CD4-positive, alpha-beta memory T cell (primary cell): Measurements from ENCODE around the gene HNRNPC. TPM values are rescaled to one million over a fixed set of nuclear protein-coding genes. Genes with fewer than 3 reads are reported as not detected.
A peak's percentile ranks its signal among the peaks of the same experiment; 100 is the strongest.
"Not testable (repeated sequence)": the region's sequence is repeated elsewhere in the genome, so short reads cannot be mapped to it uniquely, and the experiment has no call there.

Experiments
- CTCF ChIA-PET: fragments of 350-600 bp; sonication (Branson Sonifier 250); formaldehyde crosslinking; loops from one replicate; lab custom pipeline; 2021; ENCODE audit warnings: inconsistent platforms; ENCODE audit not compliant: partially characterized antibody; lab: Charles Lee
- POLR2A ChIA-PET: fragments of 350-600 bp; sonication (Branson Sonifier 250); formaldehyde crosslinking; loops from one replicate; lab custom pipeline; 2021; ENCODE audit not compliant: partially characterized antibody; lab: Charles Lee
- DNase-seq, 5 donors: peaks; one replicate each; pipeline versions ENCODE4 v3.0.0 to v3.0.0-alpha.2; 2020 to 2022; ENCODE audit warnings: mixed read lengths in 1 of 5
- H3K27ac ChIP-seq: one replicate; pipeline ENCODE4 v1.7.0; 2013; ENCODE audit warnings: low read depth, low read length
- H3K27me3 ChIP-seq: 2 replicates; pipeline ENCODE4 v1.7.0; 2013; ENCODE audit warnings: mild to moderate bottlenecking, low read length, moderate library complexity; ENCODE audit not compliant: insufficient read depth
- H3K36me3 ChIP-seq: 2 replicates; pipeline ENCODE4 v1.7.0; 2013; ENCODE audit warnings: mild to moderate bottlenecking, low read length, moderate library complexity; ENCODE audit not compliant: insufficient read depth
- H3K4me1 ChIP-seq: 2 replicates; pipeline ENCODE4 v1.7.0; 2013; ENCODE audit warnings: mild to moderate bottlenecking, low read length, moderate library complexity; ENCODE audit not compliant: insufficient read depth
- H3K4me3 ChIP-seq, 2 donors: one replicate each; pipeline ENCODE4 v1.7.0; 2013; ENCODE audit warnings: low read length in 2 of 2, mild to moderate bottlenecking in 1 of 2
- H3K9me3 ChIP-seq, 2 donors: one replicate each; pipeline ENCODE4 v1.7.0; 2013; ENCODE audit warnings: low read length in 2 of 2, control low read depth in 1 of 2; ENCODE audit not compliant: control insufficient read depth in 1 of 2
- H3K27ac Mint-ChIP-seq, 7 donors: one replicate each; pipeline ENCODE4 v1.8.0; 2020 to 2021; ENCODE audit warnings: mixed read lengths in 7 of 7, mild to moderate bottlenecking in 6 of 7, inconsistent platforms in 3 of 7, moderate library complexity in 3 of 7
- H3K27me3 Mint-ChIP-seq, 2 donors: one replicate each; pipeline ENCODE4 v1.8.0; 2020 to 2021; ENCODE audit warnings: mixed read lengths in 2 of 2
- H3K36me3 Mint-ChIP-seq, 2 donors: one replicate each; pipeline ENCODE4 v1.8.0; 2020 to 2021; ENCODE audit warnings: mixed read lengths in 2 of 2, inconsistent platforms in 1 of 2, mild to moderate bottlenecking in 1 of 2
- H3K4me1 Mint-ChIP-seq, 4 donors: one replicate each; pipeline ENCODE4 v1.8.0; 2020 to 2021; ENCODE audit warnings: mixed read lengths in 4 of 4, mild to moderate bottlenecking in 1 of 4
- H3K4me3 Mint-ChIP-seq, 8 donors: one replicate each; pipeline ENCODE4 v1.8.0; 2020 to 2021; ENCODE audit warnings: mixed read lengths in 8 of 8, mild to moderate bottlenecking in 7 of 8, moderate library complexity in 6 of 8, inconsistent platforms in 3 of 8
- H3K9me3 Mint-ChIP-seq, 8 donors: one replicate each; pipeline ENCODE4 v1.8.0; 2020 to 2021; ENCODE audit warnings: mixed read lengths in 8 of 8, mild to moderate bottlenecking in 5 of 8, inconsistent platforms in 3 of 8, moderate library complexity in 1 of 8
- intact Hi-C: fragments of 100-400 bp; cut with micrococcal nuclease; formaldehyde crosslinking; loops from one replicate; pipeline ENCODE4 v1.15.1; 2023
- polyA plus RNA-seq, 2 donors: library from polyadenylated mRNA; unstranded; fragments of 300-500 nt; fragmentation: Illumina TruSeq; gene quantifications; one replicate each; pipeline ENCODE4 v1.2.3, GENCODE V29; 2021
- total RNA-seq, 2 experiments: library from RNA; stranded (reverse); gene quantifications; one replicate each; pipeline ENCODE4 v1.2.3, GENCODE V29; 2021

The HNRNPC gene
- total and polyA plus RNA-seq, 4 experiments from 2014 or later, result 538 to 1,178 (median 622) TPM

GRCh38 chr14:21278632-21279031, 9.4 kb upstream of the HNRNPC start:
- no peak overlapping the region for H3K4me3 Mint-ChIP-seq
- H3K4me1 Mint-ChIP-seq, result peaks cover 3 to 5% (median 4%) of the 10 kb centered on the region in 4 donors
- Histone ChIP-seq H3K36me3 (no peaks in the 10 kb centered on the region), H3K4me1 (no peaks in the 10 kb centered on the region), H3K9me3 (no peaks in the 10 kb centered on the region), H3K27ac (no peak overlapping the region), H3K4me3 (no peak overlapping the region), H3K27me3 (no peaks in the 10 kb centered on the region)
- ChIA-PET CTCF (interaction anchor here (0.7 kb wide), 1 partner anchor 231 kb away, joined by 3 read pairs; no protein-coding TSS in a partner anchor), POLR2A (no interaction called here)
- DNase-seq, result no peak
- H3K27ac Mint-ChIP-seq, result no peak overlapping the region
- no peaks in the 10 kb centered on the region for H3K27me3 Mint-ChIP-seq
- intact Hi-C loops, result no loop called here
- H3K9me3 Mint-ChIP-seq, result no peaks in the 10 kb centered on the region
- no peaks in the 10 kb centered on the region for H3K36me3 Mint-ChIP-seq

DNA sequence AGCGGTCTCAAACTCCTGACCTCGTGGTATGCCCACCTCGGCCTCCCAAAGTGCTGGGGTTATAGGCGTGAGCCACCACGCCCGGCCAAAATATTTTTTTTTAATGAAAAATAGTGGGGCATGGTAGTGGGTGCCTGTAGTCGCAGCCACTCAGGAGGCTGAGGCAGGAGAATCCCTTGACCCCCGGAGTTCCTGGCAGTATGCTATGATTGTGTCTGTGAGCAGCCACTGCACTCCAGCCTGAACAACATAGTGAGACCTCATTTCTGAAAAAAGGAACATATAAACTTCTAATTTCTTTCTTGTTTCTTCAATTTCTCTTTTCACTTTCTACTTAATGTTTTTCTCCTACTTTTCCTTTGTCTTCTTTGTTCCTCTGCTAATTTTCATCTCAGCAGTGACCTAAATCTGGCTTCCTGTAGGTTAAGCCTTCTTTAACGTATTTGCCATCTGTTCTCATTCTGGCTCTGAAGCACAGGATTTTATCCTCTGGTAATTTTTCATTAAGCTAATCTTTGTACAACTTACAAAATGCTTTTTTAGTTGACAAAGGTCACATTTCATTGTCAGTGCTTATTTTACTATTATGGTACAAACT, 6.1 kb upstream of the HNRNPC start:
- POLR2A ChIA-PET, result interaction anchor here (0.6 to 1.5 kb wide), 3 partner anchors 10 to 25 kb away, joined by 3 to 6 read pairs (median 3); no protein-coding TSS in a partner anchor
- CTCF ChIA-PET, result interaction anchor here (0.6 to 1.8 kb wide), 4 partner anchors 11 to 254 kb away, joined by 3 to 5 read pairs (median 3); no protein-coding TSS in a partner anchor
- DNase-seq, result no peak
- no peak overlapping the region for H3K27ac ChIP-seq
- Mint-ChIP-seq H3K9me3 (no peaks in the 10 kb centered on the region), H3K27ac (peak overlapping the region; percentile 5 to 88 (median 61)), H3K27me3 (no peaks in the 10 kb centered on the region), H3K36me3 (no peaks in the 10 kb centered on the region), H3K4me1 (peaks cover 3 to 5% (median 4%) of the 10 kb centered on the region in 4 donors), H3K4me3 (peak overlapping the region in 5 of 8 donors; percentile 23 to 71 (median 39))
- H3K4me1 ChIP-seq, result peaks cover 2% of the 10 kb centered on the region
- no peaks in the 10 kb centered on the region for H3K27me3 ChIP-seq
- H3K4me3 ChIP-seq, result no peak overlapping the region
- no peaks in the 10 kb centered on the region for H3K36me3 ChIP-seq
- intact Hi-C loops, result no loop called here
- H3K9me3 ChIP-seq, result no peaks in the 10 kb centered on the region

DNA sequence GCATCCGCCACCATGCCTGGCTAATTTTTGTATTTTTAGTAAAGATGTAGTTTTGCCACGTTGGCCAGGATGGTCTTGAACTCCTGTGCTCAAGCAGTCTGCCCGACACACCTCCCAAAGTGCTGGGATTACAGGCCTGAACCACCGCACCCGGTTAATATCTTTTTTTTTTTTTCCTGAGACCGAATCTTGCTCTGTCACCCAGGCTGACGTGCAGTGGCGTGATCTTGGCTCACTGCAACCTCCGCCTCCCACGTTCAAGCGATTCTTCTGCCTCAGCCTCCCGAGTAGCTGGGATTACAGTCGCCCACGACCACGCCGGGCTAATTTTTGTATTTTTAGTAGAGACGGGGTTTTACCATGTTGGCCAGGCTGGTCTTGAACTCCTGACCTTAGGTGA, 3.4 kb upstream of the HNRNPC start:
- CTCF ChIA-PET, POLR2A ChIA-PET, H3K27ac ChIP-seq, H3K36me3 ChIP-seq, H3K9me3 ChIP-seq, H3K9me3 Mint-ChIP-seq, intact Hi-C loops, H3K27me3 Mint-ChIP-seq, H3K27ac Mint-ChIP-seq, H3K4me3 ChIP-seq, H3K27me3 ChIP-seq, H3K4me3 Mint-ChIP-seq, DNase-seq: not testable (repeated sequence)
- Mint-ChIP-seq H3K4me1 (peaks cover 8 to 25% (median 15%) of the 10 kb centered on the region in 4 donors), H3K36me3 (peaks cover 8 to 21% of the 10 kb centered on the region in 2 donors)
- H3K4me1 ChIP-seq, result peaks cover 15% of the 10 kb centered on the region

GRCh38 chr14:21268617-21269251, 508 bp downstream of the HNRNPC start:
- H3K4me1 ChIP-seq, result peaks cover 55% of the 10 kb centered on the region
- H3K36me3 ChIP-seq, result peaks cover 13% of the 10 kb centered on the region
- no peaks in the 10 kb centered on the region for H3K27me3 ChIP-seq
- peak overlapping the region; percentile 98 for H3K27ac ChIP-seq
- POLR2A ChIA-PET, result interaction anchor here (0.9 to 7.8 kb wide), 8 partner anchors 9 to 209 kb away, joined by 3 to 85 read pairs (median 6); partner anchors contain the start of gene SUPT16H
- Mint-ChIP-seq H3K27ac (peak overlapping the region; percentile 96 to 100 (median 100)), H3K4me1 (peaks cover 32 to 56% (median 42%) of the 10 kb centered on the region in 4 donors), H3K36me3 (peaks cover 27 to 56% of the 10 kb centered on the region in 2 donors), H3K9me3 (peaks cover 0 to 7% (median 0%) of the 10 kb centered on the region in 8 donors), H3K4me3 (peak overlapping the region; percentile 92 to 100 (median 100)), H3K27me3 (no peaks in the 10 kb centered on the region)
- peak; percentile 39 to 61 (median 54) for DNase-seq
- no peaks in the 10 kb centered on the region for H3K9me3 ChIP-seq
- intact Hi-C loops, result loop anchor here (1.0 to 10.0 kb wide), 11 partner anchors 38 to 804 kb away; partner anchors contain the start of genes CHD8, METTL3, PIP4P1 and PNP
- peak overlapping the region; percentile 92 to 99 for H3K4me3 ChIP-seq
- CTCF ChIA-PET, result interaction anchor here (0.7 to 1.0 kb wide), 2 partner anchors 53 to 168 kb away, joined by 3 to 4 read pairs; no protein-coding TSS in a partner anchor

DNA sequence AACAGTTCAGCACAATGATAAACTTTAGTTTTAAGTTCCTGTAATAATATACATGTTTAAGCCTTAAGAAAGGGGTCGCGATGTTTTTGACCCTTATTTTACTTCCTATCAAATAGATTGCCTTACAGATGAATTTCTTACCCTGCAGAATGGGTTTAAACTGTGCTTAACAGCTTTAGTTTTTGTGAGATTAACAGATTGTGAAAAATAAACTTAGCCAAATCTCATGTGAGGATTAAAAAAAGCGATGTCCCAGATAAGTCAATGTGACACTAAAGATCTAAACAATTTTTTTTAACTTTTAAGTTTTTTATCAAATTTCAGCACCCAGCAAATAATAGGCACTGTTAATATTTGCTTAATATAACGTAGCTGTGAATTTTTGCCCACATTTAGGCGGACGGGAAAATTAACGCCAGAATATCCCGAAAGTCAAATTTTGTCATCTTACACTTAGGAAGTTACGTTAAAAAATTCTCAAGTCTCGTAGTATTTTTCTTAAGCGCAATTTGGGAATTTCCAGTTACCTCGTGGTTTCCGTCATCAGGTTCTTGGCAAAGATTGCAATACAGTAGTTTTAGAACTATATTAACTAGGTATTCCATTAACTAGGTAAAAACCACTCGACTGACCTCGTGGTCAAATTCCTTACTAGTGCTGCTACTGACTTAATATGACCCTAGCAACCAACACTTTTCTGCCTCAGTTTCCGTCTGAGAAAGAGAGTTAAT, 1.2 kb downstream of the HNRNPC start:
- Mint-ChIP-seq H3K36me3 (peaks cover 34 to 63% of the 10 kb centered on the region in 2 donors), H3K27ac (peak overlapping the region; percentile 96 to 100 (median 100)), H3K4me1 (peaks cover 39 to 63% (median 49%) of the 10 kb centered on the region in 4 donors), H3K9me3 (peaks cover 0 to 7% (median 0%) of the 10 kb centered on the region in 8 donors), H3K27me3 (no peaks in the 10 kb centered on the region), H3K4me3 (peak overlapping the region; percentile 92 to 100 (median 100))
- peak in 1 of 5 donors; percentile 62 for DNase-seq
- ChIA-PET POLR2A (interaction anchor here (0.9 to 7.8 kb wide), 9 partner anchors 8 to 210 kb away, joined by 3 to 85 read pairs (median 6); partner anchors contain the start of gene SUPT16H), CTCF (interaction anchor here (0.7 to 1.5 kb wide), 4 partner anchors 26 to 169 kb away, joined by 3 to 4 read pairs (median 4); no protein-coding TSS in a partner anchor)
- Histone ChIP-seq H3K9me3 (no peaks in the 10 kb centered on the region), H3K36me3 (peaks cover 13% of the 10 kb centered on the region), H3K4me3 (peak overlapping the region; percentile 92 to 99), H3K27ac (peak overlapping the region; percentile 98), H3K4me1 (peaks cover 62% of the 10 kb centered on the region), H3K27me3 (no peaks in the 10 kb centered on the region)
- intact Hi-C loops, result loop anchor here (2.0 to 10.0 kb wide), 4 partner anchors 37 to 803 kb away; partner anchors contain the start of genes PIP4P1, PNP and RNASE4

DNA sequence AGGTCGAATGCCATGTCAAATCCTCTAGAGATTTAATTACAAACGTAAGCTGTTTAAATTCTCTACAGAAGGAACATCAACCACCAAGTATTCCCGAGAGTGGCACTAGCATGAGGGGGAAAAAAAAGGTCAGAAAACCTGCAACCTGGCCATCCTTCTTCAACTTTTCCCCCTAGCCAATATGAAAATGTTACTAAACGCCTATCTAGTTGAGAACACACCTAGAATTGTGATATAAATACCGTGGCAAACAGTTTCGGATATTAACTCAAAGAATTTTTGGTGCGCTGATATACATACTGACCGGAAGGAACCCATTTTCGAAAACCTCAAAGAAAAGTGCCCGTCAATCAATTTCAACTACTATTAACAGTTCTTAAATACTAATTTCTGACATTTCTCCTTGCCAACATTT, 1.8 kb downstream of the HNRNPC start:
- ChIA-PET POLR2A (interaction anchor here (1.0 to 7.8 kb wide), 6 partner anchors 12 to 117 kb away, joined by 3 to 85 read pairs (median 10); partner anchors contain the start of gene SUPT16H), CTCF (interaction anchor here (1.1 to 1.5 kb wide), 2 partner anchors 25 to 41 kb away, joined by 3 to 4 read pairs; no protein-coding TSS in a partner anchor)
- no peak for DNase-seq
- peak overlapping the region; percentile 98 for H3K27ac ChIP-seq
- H3K4me3 ChIP-seq, result peak overlapping the region; percentile 92 to 99
- peaks cover 0 to 7% (median 0%) of the 10 kb centered on the region in 8 donors for H3K9me3 Mint-ChIP-seq
- peak overlapping the region; percentile 92 to 100 (median 100) for H3K4me3 Mint-ChIP-seq
- intact Hi-C loops, result loop anchor here (5.0 to 10.0 kb wide), 3 partner anchors 53 to 803 kb away; partner anchors contain the start of genes PIP4P1, PNP and RNASE4
- H3K36me3 Mint-ChIP-seq, result peaks cover 40 to 65% of the 10 kb centered on the region in 2 donors
- no peaks in the 10 kb centered on the region for H3K9me3 ChIP-seq
- H3K27ac Mint-ChIP-seq, result peak overlapping the region; percentile 96 to 100 (median 100)
- peaks cover 15% of the 10 kb centered on the region for H3K36me3 ChIP-seq
- no peaks in the 10 kb centered on the region for H3K27me3 ChIP-seq
- peaks cover 68% of the 10 kb centered on the region for H3K4me1 ChIP-seq
- H3K27me3 Mint-ChIP-seq, result no peaks in the 10 kb centered on the region
- peaks cover 44 to 69% (median 55%) of the 10 kb centered on the region in 4 donors for H3K4me1 Mint-ChIP-seq
